ENCODE results near the gene KRTAP9-8.

- TF ChIP-seq EZH2 (IDR thresholded peaks at IDR 0.05) (no peak), POLR2AphosphoS5 (IDR thresholded peaks at IDR 0.05; ENCODE audit: borderline replicate concordance, low read depth, low read length) (no peak), FOXP2 (optimal IDR thresholded peaks at IDR 0.05; ENCODE audit: control extremely low read depth, extremely low read length, insufficient read depth) (no peak)
Measured at GRCh38 chr17:41226051-41226450, 11.7 kb upstream of the KRTAP9-8 start.
